H1 (cell line): ENCODE data around the gene ALPK3. TPM values are rescaled to one million over a fixed set of nuclear protein-coding genes. Genes with fewer than 3 reads are reported as not detected.

ENCODE experiments used
- CTCF ChIA-PET: fragments of 300-600 bp; sonication (Branson Sonifier 250); formaldehyde crosslinking; loops from one replicate; lab custom pipeline; 2021; ENCODE audit not compliant: partially characterized antibody; lab: Charles Lee
- POLR2A ChIA-PET: fragments of 300-600 bp; sonication (Branson Sonifier 250); formaldehyde crosslinking; loops from one replicate; lab custom pipeline; 2021; ENCODE audit warnings: inconsistent platforms; ENCODE audit not compliant: partially characterized antibody; lab: Charles Lee
- DNase-seq, 2 experiments: peaks; one replicate each; pipeline versions ENCODE4 v3.0.0 to v3.0.0-alpha.2; 2010 to 2022; ENCODE audit warnings: low spot score in 2 of 2, low read depth in 1 of 2, mixed read lengths in 1 of 2
- FAIRE-seq: peaks from 2 replicates; lab custom pipeline; 2011; peaks lifted over from hg19 to GRCh38; lab: Jason Lieb, UNC
- H2AFZ ChIP-seq: 2 replicates; pipeline ENCODE4 v1.8.1; 2012; ENCODE audit warnings: low read length, inconsistent platforms
- H2AK5ac ChIP-seq: 2 replicates; pipeline ENCODE4 v1.6.1; 2013; ENCODE audit warnings: low read depth, low read length
- H2BK120ac ChIP-seq: replicated peaks from 2 replicates; pipeline ENCODE3; 2013; ENCODE audit warnings: low read depth, low read length, inconsistent platforms
- H2BK12ac ChIP-seq: 2 replicates; pipeline ENCODE4 v1.6.1; 2013; ENCODE audit warnings: low read depth, low read length
- H2BK15ac ChIP-seq: 2 replicates; pipeline ENCODE4 v1.6.1; 2013; ENCODE audit warnings: low read length
- H2BK20ac ChIP-seq: 2 replicates; pipeline ENCODE4 v1.6.1; 2013; ENCODE audit warnings: low read length
- H2BK5ac ChIP-seq: 2 replicates; pipeline ENCODE4 v1.6.1; 2013; ENCODE audit warnings: low read depth, low read length
- H3K14ac ChIP-seq: 2 replicates; pipeline ENCODE4 v1.6.1; 2013; ENCODE audit warnings: inconsistent platforms; ENCODE audit not compliant: insufficient read length
- H3K18ac ChIP-seq: 2 replicates; pipeline ENCODE4 v1.6.1; 2013; ENCODE audit warnings: low read length; ENCODE audit errors: extremely low read depth
- H3K23ac ChIP-seq: 2 replicates; pipeline ENCODE4 v1.6.1; 2013; ENCODE audit warnings: inconsistent platforms; ENCODE audit not compliant: insufficient read length
- H3K23me2 ChIP-seq: 2 replicates; pipeline ENCODE4 v1.6.1; 2013; ENCODE audit warnings: low read depth, low read length
- H3K27ac ChIP-seq: 2 replicates; pipeline ENCODE4 v1.6.1; 2011; ENCODE audit warnings: low read depth, low read length, inconsistent platforms
- H3K27me3 ChIP-seq, 4 experiments: replicated peaks in 1 of 4; 1 replicate in 1 of 4; 2 replicates in 3 of 4; pipeline versions ENCODE4 v1.6.1 to v1.8.1; 2011 to 2013; ENCODE audit warnings: low read length in 3 of 4, mild to moderate bottlenecking in 3 of 4, inconsistent platforms in 2 of 4, mixed read lengths in 2 of 4, moderate library complexity in 1 of 4; ENCODE audit not compliant: control insufficient read depth in 3 of 4, insufficient read depth in 3 of 4; ENCODE audit errors: extremely low read depth in 1 of 4
- H3K36me3 ChIP-seq, 4 experiments: 2 replicates each; pipeline versions ENCODE4 v1.6.1 to v1.8.1; 2011 to 2013; ENCODE audit warnings: mild to moderate bottlenecking in 4 of 4, low read length in 3 of 4, moderate library complexity in 2 of 4, control low read depth in 1 of 4, inconsistent platforms in 1 of 4; ENCODE audit not compliant: insufficient read depth in 4 of 4, control insufficient read depth in 2 of 4
- H3K4ac ChIP-seq: replicated peaks from 2 replicates; pipeline ENCODE3; 2013; ENCODE audit warnings: low read length, low read depth, mixed read lengths, inconsistent platforms; ENCODE audit not compliant: insufficient read length
- H3K4me1 ChIP-seq, 4 experiments: replicated peaks in 1 of 4; 1 replicate in 1 of 4; 2 replicates in 3 of 4; pipeline versions ENCODE4 v1.6.1 to v1.8.1; 2011 to 2013; ENCODE audit warnings: low read length in 3 of 4, inconsistent platforms in 2 of 4, mixed read lengths in 1 of 4; ENCODE audit not compliant: insufficient read depth in 4 of 4, control insufficient read depth in 3 of 4
- H3K4me2 ChIP-seq, 2 experiments: 2 replicates each; pipeline versions ENCODE4 v1.6.1 to v1.8.1; 2011 to 2013; ENCODE audit warnings: low read depth in 2 of 2, low read length in 2 of 2, control low read depth in 1 of 2, inconsistent platforms in 1 of 2, mild to moderate bottlenecking in 1 of 2; ENCODE audit not compliant: insufficient read depth in 1 of 2
- H3K4me3 ChIP-seq, 4 experiments: fragments of 200-600, 300-600 bp in 1 of 4; sonication (generic), shearing (Covaris generic), sonication (Bioruptor Twin) in 1 of 4; 2 replicates each; pipeline versions ENCODE4 v1.5.1 to v1.8.1; 2011 to 2016; ENCODE audit warnings: low read length in 4 of 4, low read depth in 3 of 4, control low read depth in 2 of 4, inconsistent platforms in 2 of 4, mild to moderate bottlenecking in 2 of 4, mixed read lengths in 1 of 4, moderate library complexity in 1 of 4; ENCODE audit not compliant: insufficient read depth in 2 of 4; ENCODE audit errors: extremely low read depth in 1 of 4
- H3K56ac ChIP-seq: replicated peaks from 2 replicates; pipeline ENCODE3; 2013; ENCODE audit warnings: low read depth, mild to moderate bottlenecking, mixed read lengths, low read length, inconsistent platforms; ENCODE audit not compliant: insufficient read length
- H3K79me1 ChIP-seq: 2 replicates; pipeline ENCODE4 v1.6.1; 2013; ENCODE audit warnings: low read depth, low read length, control low read depth
- H3K79me2 ChIP-seq, 2 experiments: 2 replicates each; pipeline versions ENCODE4 v1.6.1 to v1.8.1; 2012 to 2013; ENCODE audit warnings: low read length in 2 of 2, mild to moderate bottlenecking in 2 of 2, inconsistent platforms in 1 of 2; ENCODE audit not compliant: insufficient read depth in 2 of 2, control insufficient read depth in 1 of 2
- H3K9ac ChIP-seq, 4 experiments: replicated peaks in 1 of 4; 1 replicate in 1 of 4; 2 replicates in 3 of 4; pipeline versions ENCODE4 v1.6.1 to v1.8.1; 2011 to 2013; ENCODE audit warnings: low read depth in 3 of 4, low read length in 3 of 4, control low read depth in 2 of 4, mild to moderate bottlenecking in 2 of 4, moderate library complexity in 2 of 4, inconsistent platforms in 1 of 4; ENCODE audit errors: extremely low read depth in 1 of 4
- H3K9me3 ChIP-seq, 2 experiments: 2 replicates each; pipeline versions ENCODE4 v1.6.1 to v1.8.1; 2012 to 2013; ENCODE audit warnings: mild to moderate bottlenecking in 2 of 2, moderate library complexity in 2 of 2, control low read depth in 1 of 2, inconsistent platforms in 1 of 2, low read depth in 1 of 2, low read length in 1 of 2, mixed read lengths in 1 of 2; ENCODE audit not compliant: insufficient read depth in 2 of 2
- H4K20me1 ChIP-seq, 2 experiments: replicated peaks in 1 of 2; 2 replicates each; pipeline versions ENCODE3 to v1.8.1; 2011 to 2013; ENCODE audit warnings: inconsistent platforms in 2 of 2, low read length in 2 of 2, mild to moderate bottlenecking in 1 of 2; ENCODE audit not compliant: insufficient read depth in 2 of 2, control insufficient read depth in 1 of 2
- H4K5ac ChIP-seq: 2 replicates; pipeline ENCODE4 v1.6.1; 2013; ENCODE audit warnings: low read length, low read depth, mixed read lengths, inconsistent platforms; ENCODE audit not compliant: insufficient read length
- H4K8ac ChIP-seq: 2 replicates; pipeline ENCODE4 v1.8.0; 2013; ENCODE audit warnings: mild to moderate bottlenecking, moderate library complexity, low read length, inconsistent platforms; ENCODE audit not compliant: insufficient read depth; ENCODE audit errors: extremely low read depth
- H4K91ac ChIP-seq: replicated peaks from 2 replicates; pipeline ENCODE3; 2013; ENCODE audit warnings: low read length, mixed read lengths, inconsistent platforms; ENCODE audit not compliant: insufficient read length
- CBX5 ChIP-seq: fragments of 300-800, 300-1000 bp; sonication (generic); IDR thresholded peaks from 2 replicates; pipeline ENCODE4 v1.7.1; 2016; ENCODE audit warnings: antibody characterized with exemption, low read length, low read depth
- CEBPB ChIP-seq: IDR thresholded peaks from 2 replicates; pipeline ENCODE4 v1.6.1; 2012; ENCODE audit warnings: low read depth, low read length
- CHD2 ChIP-seq: IDR thresholded peaks from 2 replicates; pipeline ENCODE4 v1.6.1; 2012; ENCODE audit warnings: low read length, improper control_type of control experiment
- HDAC2 ChIP-seq, 2 experiments: fragments of 300-600 bp in 1 of 2; sonication (generic) in 1 of 2; IDR thresholded peaks; 2 replicates each; pipeline ENCODE4 v1.6.1; 2011 to 2012; ENCODE audit warnings: low read depth in 2 of 2, low read length in 2 of 2, mild to moderate bottlenecking in 2 of 2, moderate library complexity in 2 of 2, borderline replicate concordance in 1 of 2, inconsistent platforms in 1 of 2
- JUN ChIP-seq: IDR thresholded peaks from 2 replicates; pipeline ENCODE4 v1.6.1; 2011; ENCODE audit warnings: low read depth, mild to moderate bottlenecking, improper control_type of control experiment, low read length
- NANOG ChIP-seq: IDR thresholded peaks from 2 replicates; pipeline ENCODE4 v1.6.1; 2011; ENCODE audit warnings: low read length, low read depth, mild to moderate bottlenecking, inconsistent platforms; ENCODE audit not compliant: insufficient read depth, poor library complexity, severe bottlenecking
- POLR2A ChIP-seq, 2 experiments: IDR thresholded peaks; 1 replicate in 1 of 2; 2 replicates in 1 of 2; pipeline ENCODE4 v1.6.1; 2011; ENCODE audit warnings: low read depth in 2 of 2, low read length in 2 of 2, mild to moderate bottlenecking in 2 of 2; ENCODE audit errors: control extremely low read depth in 1 of 2
- RAD21 ChIP-seq, 2 experiments: IDR thresholded peaks in 1 of 2; conservative IDR thresholded peaks in 1 of 2; 2 replicates each; pipeline ENCODE4 v1.6.1; 2011; ENCODE audit warnings: low read depth in 2 of 2, low read length in 2 of 2, improper control_type of control experiment in 1 of 2, inconsistent platforms in 1 of 2, mild to moderate bottlenecking in 1 of 2, moderate library complexity in 1 of 2
- RNF2 ChIP-seq: fragments of 200-900, 300-1000 bp; sonication (generic); IDR thresholded peaks from 2 replicates; pipeline ENCODE4 v1.7.1; 2016; ENCODE audit warnings: borderline replicate concordance, low read depth, mild to moderate bottlenecking, antibody characterized with exemption, low read length; ENCODE audit not compliant: poor library complexity, severe bottlenecking; ENCODE audit errors: missing control alignments
- SAP30 ChIP-seq: fragments of 300-600 bp; sonication (generic); IDR thresholded peaks from 2 replicates; pipeline ENCODE4 v1.7.1; 2012; ENCODE audit warnings: low read length, moderate library complexity, mild to moderate bottlenecking, inconsistent platforms; ENCODE audit not compliant: insufficient read depth, insufficient replicate concordance
- SRF ChIP-seq: IDR thresholded peaks from 2 replicates; pipeline ENCODE4 v1.6.1; 2011; ENCODE audit warnings: mild to moderate bottlenecking, low read depth, low read length, moderate library complexity
- ZNF274 ChIP-seq: IDR thresholded peaks from 2 replicates; pipeline ENCODE4 v1.7.0; 2012; ENCODE audit warnings: low read length, borderline replicate concordance; ENCODE audit errors: extremely low read depth
- WGBS, 2 experiments: shearing (Covaris generic) in 1 of 2; methylation state at CpG; one replicate each; pipeline versions ENCODE4 v1.1.6 to v1.1.7; 2013 to 2015; ENCODE audit warnings: low lambda C conversion rate in 2 of 2, mixed read lengths in 2 of 2, inconsistent platforms in 1 of 2, low coverage in 1 of 2, missing lambda C conversion rate in 1 of 2; ENCODE audit not compliant: insufficient replicate concordance in 2 of 2, insufficient coverage in 1 of 2, insufficient read length in 1 of 2; ENCODE audit errors: extremely low coverage in 1 of 2, missing lambda C conversion rate in 1 of 2; 5-methylcytosine and 5-hydroxymethylcytosine counted together
- polyA plus RNA-seq, 7 experiments: library from polyadenylated mRNA; depleted of rRNA in 3 of 7; stranded (reverse) in 5 of 7; unstranded in 2 of 7; fragments of >200 nt in 5 of 7; fragments of 200-250 nt in 2 of 7; gene quantifications; 1 replicate in 5 of 7; 2 replicates in 1 of 7; 4 replicates in 1 of 7; pipeline versions ENCODE4 v1.2.1 to v1.2.3, GENCODE V29; 2011 to 2013; ENCODE audit warnings: missing spikeins in 2 of 7, mixed read lengths in 2 of 7
- total RNA-seq: library from RNA; stranded (reverse); fragmentation: NEBNext Ultra II Directional; extraction: Animal tissue kit (Norgen Biotek cat#: 25700); gene quantifications from 2 replicates; pipeline ENCODE4 v1.2.1, GENCODE V29; 2021

The ALPK3 gene
- total and polyA plus RNA-seq, 2 of the 8 experiments (the other 6 are each of a cell fraction or from before 2014, with no cell fraction given), result 4.4 to 19.2 TPM

DNA sequence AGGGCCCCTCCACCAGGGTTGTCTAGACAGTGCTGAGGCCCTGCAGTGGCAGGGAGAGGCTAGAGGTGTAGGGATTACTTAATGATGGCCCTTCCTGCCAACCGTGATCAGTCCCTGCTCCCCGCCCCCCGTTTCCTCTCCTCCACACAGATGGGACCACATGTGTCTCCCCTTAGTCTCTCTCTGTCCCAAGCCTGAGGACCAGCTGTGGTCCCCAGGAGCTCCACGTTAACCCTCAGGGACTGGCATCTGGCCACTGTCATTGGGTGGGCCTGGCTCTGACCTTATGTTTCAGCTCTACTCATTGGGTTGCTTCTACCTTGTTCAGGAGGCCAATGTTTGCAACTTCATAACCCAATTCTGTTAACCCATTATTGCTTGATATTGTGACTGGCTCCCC is 6.0 kb upstream of the ALPK3 start:
- Histone ChIP-seq H4K20me1 (no peaks in the 10 kb centered on the region), H2BK12ac (no peak overlapping the region), H2BK5ac (no peak overlapping the region), H3K23ac (no peak overlapping the region), H3K27ac (no peak overlapping the region), H3K4me2 (no peak overlapping the region), H2BK20ac (no peak overlapping the region), H2BK120ac (no peak overlapping the region), H3K14ac (no peak overlapping the region), H3K9me3 (no peaks in the 10 kb centered on the region), H2AFZ (no peak overlapping the region), H3K36me3 (no peaks in the 10 kb centered on the region; a peak in 1 of 8 replicates), H3K23me2 (no peaks in the 10 kb centered on the region), H3K4me3 (no peak overlapping the region), H3K4me1 (no peaks in the 10 kb centered on the region), H2BK15ac (no peak overlapping the region), H4K8ac (no peak overlapping the region), H3K56ac (no peak overlapping the region), H3K4ac (no peak overlapping the region), H3K27me3 (no peaks in the 10 kb centered on the region; a peak in 1 of 7 replicates), H3K9ac (no peak overlapping the region), H3K18ac (no peak overlapping the region), H3K79me2 (no peaks in the 10 kb centered on the region), H3K79me1 (no peaks in the 10 kb centered on the region), H4K91ac (no peak overlapping the region), H4K5ac (no peak overlapping the region), H2AK5ac (no peak overlapping the region)
- WGBS, 2 experiments, result 94% methylated on average over 4 of the region's 4 CpGs; no CpG with 5 or more reads in 1 of the 2 experiments
- ChIA-PET POLR2A (interaction anchor here (2.4 kb wide), 1 partner anchor 10 kb away, joined by 11 read pairs; no protein-coding TSS in a partner anchor), CTCF (interaction anchor here (0.5 to 4.7 kb wide), 10 partner anchors 8 to 212 kb away, joined by 3 to 22 read pairs (median 4); partner anchors contain the start of gene ALPK3)
- FAIRE-seq (no peak), DNase-seq (no peak)
- TF ChIP-seq RNF2 (no peak), CHD2 (no peak), SRF (no peak), NANOG (no peak), ZNF274 (no peak), RAD21 (IDR thresholded peaks at IDR 0.05 in 1 of 2, conservative IDR thresholded peaks at IDR 0.05 in 1 of 2; ENCODE audit: low read depth in 2 of 2, low read length in 2 of 2) (no peak), HDAC2 (IDR thresholded peaks at IDR 0.05; ENCODE audit: borderline replicate concordance in 1 of 2, low read depth in 2 of 2, low read length in 2 of 2) (no peak), CBX5 (no peak), SAP30 (no peak), CEBPB (no peak), JUN (no peak), POLR2A (IDR thresholded peaks at IDR 0.05; ENCODE audit: control extremely low read depth in 1 of 2, low read depth in 2 of 2, low read length in 2 of 2) (no peak)
